ENCODE results near the gene CDIPT. TPM values are rescaled to one million over a fixed set of nuclear protein-coding genes. Genes with fewer than 3 reads are reported as not detected.
A peak's percentile ranks its signal among the peaks of the same experiment; 100 is the strongest.

Gene CDIPT
- total RNA-seq, 2 experiments from 2014 or later, result 62.5 to 82.1 TPM

DNA sequence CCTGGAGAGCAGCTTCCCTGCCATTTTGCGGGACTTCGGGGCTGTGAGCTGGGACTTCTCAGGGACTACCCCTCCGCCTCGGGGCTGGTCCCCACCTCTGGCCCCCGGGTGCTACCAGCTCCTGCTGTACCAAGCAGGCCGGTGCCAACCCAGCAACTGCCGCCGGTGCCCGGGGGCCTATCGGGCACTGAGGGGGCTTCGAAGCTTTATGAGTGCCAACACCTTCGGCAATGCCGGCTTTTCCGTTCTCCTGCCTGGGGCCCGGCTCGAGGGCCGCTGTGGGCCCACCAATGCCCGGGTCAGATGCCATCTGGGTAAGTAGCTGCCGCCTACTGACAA is 38.5 kb upstream of the CDIPT start:
- H3K4me1 Mint-ChIP-seq, result peaks cover 13% of the 10 kb centered on the region
- POLR2A ChIA-PET, result no interaction called here
- no peak for DNase-seq
- H3K36me3 Mint-ChIP-seq (ENCODE audit: low read depth), result peaks cover 3% of the 10 kb centered on the region
- CTCF ChIA-PET, result interaction anchor here (0.7 to 1.2 kb wide), 3 partner anchors 9 to 72 kb away, joined by 3 to 4 read pairs (median 4); partner anchors contain the start of genes TAOK2 and TMEM219
- peaks cover 25% of the 10 kb centered on the region for H3K27me3 Mint-ChIP-seq
- H3K27ac Mint-ChIP-seq, result no peak overlapping the region
- H3K9me3 Mint-ChIP-seq, result no peaks in the 10 kb centered on the region
- no peak overlapping the region for H3K4me3 Mint-ChIP-seq

DNA sequence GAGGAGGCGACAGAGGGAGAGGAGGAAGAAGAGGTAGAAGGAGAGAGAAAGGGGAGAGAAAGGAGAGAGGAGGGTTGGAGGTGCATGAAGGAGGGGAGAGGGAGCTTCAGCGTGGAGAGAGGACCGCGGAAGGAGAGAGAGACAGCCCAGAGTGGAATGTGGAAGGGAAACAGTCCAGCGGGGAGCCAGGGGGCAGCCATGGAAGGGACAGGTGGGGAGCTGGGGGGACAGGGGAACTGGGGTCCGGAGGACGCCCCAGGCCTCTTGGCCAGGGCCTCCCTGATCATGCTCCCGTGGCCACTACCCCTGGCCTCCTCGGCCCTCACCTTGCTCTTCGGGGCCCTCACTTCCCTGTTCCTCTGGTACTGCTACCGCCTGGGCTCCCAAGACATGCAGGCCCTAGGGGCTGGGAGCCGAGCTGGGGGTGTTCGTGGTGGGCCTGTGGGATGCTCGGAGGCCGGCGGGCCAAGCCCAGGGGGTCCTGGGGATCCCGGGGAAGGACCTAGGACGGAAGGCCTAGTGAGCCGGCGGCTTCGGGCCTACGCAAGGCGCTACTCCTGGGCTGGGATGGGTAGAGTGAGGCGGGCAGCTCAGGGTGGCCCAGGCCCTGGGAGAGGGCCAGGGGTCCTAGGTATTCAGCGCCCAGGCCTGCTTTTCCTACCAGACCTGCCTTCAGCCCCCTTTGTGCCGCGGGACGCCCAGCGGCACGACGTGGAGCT is 38.0 kb upstream of the CDIPT start:
- no peak for DNase-seq
- Mint-ChIP-seq H3K36me3 (ENCODE audit: low read depth) (no peaks in the 10 kb centered on the region), H3K9me3 (no peaks in the 10 kb centered on the region), H3K27me3 (peaks cover 28% of the 10 kb centered on the region), H3K4me1 (peaks cover 13% of the 10 kb centered on the region), H3K27ac (peak overlapping the region; percentile 4), H3K4me3 (peak overlapping the region; percentile 59)
- ChIA-PET CTCF (interaction anchor here (0.7 to 1.7 kb wide), 3 partner anchors 9 to 72 kb away, joined by 3 to 6 read pairs (median 4); partner anchors contain the start of gene TAOK2), POLR2A (no interaction called here)

DNA sequence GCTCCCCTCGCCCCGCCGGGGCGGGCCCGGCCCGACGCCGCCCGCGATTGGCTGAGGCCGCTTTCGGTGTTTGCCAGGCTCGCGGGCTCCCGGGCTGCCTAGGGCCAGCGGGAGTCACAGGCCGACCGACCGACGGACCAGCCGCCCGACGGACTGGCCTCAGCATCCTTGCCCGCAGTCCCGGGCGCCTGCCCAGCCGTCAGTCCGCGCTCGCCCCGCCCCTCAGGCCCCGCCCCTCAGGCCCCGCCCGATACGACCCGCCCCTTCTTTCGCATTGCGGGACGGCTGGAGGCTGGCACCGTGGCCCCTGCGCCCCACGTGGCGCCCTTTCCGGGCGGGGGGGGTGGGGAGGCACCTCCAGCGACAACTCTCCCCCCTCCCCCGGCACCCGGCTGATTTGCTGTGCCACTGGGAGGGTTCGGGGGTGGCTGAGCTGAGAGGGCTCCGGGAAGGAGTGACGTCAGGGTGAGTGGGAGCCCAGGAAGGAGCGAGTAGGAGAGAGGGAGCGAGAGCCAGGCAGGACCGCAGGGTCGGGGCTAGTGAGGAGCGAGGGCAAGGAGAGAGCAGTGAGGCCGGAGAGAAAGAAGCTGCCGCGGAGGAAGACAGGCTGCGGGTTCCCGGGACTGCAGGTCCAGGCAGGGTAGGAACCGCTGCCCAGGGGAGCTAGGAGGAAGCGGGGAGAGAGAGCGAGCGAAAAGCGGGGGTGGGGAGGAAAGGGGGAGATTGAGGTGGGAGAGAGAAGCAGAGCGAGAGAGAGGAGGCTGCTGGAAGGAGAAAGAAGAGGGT is 37.3 kb upstream of the CDIPT start, which contains the start of gene ASPHD1:
Gene ASPHD1, plus strand, starts transcription at position 387 of the 786 bp plus-strand sequence. CDS start 484 bp downstream, outside the sequence.
- CTCF ChIA-PET, result interaction anchor here (0.6 to 1.7 kb wide), 9 partner anchors 9 to 943 kb away, joined by 3 to 6 read pairs (median 3); partner anchors contain the start of gene KCTD13
- Mint-ChIP-seq H3K27me3 (peaks cover 32% of the 10 kb centered on the region), H3K9me3 (no peaks in the 10 kb centered on the region), H3K36me3 (ENCODE audit: low read depth) (no peaks in the 10 kb centered on the region), H3K4me1 (peaks cover 13% of the 10 kb centered on the region), H3K27ac (peak within 1 kb of the TSS; percentile 4), H3K4me3 (peak within 1 kb of the TSS; percentile 59)
- POLR2A ChIA-PET, result no interaction called here
- DNase-seq, result peak; percentile 69

DNA sequence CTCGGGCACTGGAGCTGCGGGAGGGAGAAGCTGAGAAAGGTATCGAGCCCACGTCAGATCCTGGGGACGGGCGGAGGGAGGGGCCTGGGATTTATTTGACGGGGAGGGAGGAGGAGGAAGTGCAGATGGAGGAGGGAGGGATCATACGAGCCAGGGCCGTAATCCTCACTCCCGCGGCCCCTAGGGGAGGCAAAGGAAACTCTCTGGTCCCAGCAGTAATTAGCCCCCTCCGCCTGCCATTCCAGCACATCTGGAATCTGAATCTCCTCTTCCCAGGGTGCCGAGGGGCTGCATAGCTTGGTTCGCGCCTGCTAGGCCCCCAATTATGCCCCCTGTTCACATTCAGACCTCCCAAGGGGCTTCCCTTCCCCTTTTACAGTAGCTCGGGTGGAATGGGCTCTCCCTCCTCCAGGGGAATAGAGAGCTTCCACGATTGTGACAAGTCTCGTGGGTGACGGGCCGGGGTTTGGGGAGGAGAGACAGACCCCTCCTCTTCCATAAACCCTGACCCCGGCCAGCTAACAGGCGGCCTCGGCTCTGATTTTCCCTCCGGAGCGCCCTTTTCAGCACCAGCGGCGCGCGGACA is 36.6 kb upstream of the CDIPT start, which contains the start of gene SEZ6L2:
Gene SEZ6L2, minus strand, starts transcription at position 35 of the 586 bp plus-strand sequence. CDS start 531 bp downstream, outside the sequence.
- Mint-ChIP-seq H3K9me3 (no peaks in the 10 kb centered on the region), H3K4me3 (peak within 1 kb of the TSS; percentile 59), H3K27ac (no peak within 1 kb of the TSS), H3K36me3 (ENCODE audit: low read depth) (no peaks in the 10 kb centered on the region), H3K4me1 (peaks cover 13% of the 10 kb centered on the region), H3K27me3 (peaks cover 32% of the 10 kb centered on the region)
- peak; percentile 80 for DNase-seq
- POLR2A ChIA-PET, result no interaction called here
- CTCF ChIA-PET, result interaction anchor here (0.6 to 1.7 kb wide), 11 partner anchors 10 to 944 kb away, joined by 3 to 6 read pairs (median 3); partner anchors contain the start of genes KCTD13 and PAGR1

DNA sequence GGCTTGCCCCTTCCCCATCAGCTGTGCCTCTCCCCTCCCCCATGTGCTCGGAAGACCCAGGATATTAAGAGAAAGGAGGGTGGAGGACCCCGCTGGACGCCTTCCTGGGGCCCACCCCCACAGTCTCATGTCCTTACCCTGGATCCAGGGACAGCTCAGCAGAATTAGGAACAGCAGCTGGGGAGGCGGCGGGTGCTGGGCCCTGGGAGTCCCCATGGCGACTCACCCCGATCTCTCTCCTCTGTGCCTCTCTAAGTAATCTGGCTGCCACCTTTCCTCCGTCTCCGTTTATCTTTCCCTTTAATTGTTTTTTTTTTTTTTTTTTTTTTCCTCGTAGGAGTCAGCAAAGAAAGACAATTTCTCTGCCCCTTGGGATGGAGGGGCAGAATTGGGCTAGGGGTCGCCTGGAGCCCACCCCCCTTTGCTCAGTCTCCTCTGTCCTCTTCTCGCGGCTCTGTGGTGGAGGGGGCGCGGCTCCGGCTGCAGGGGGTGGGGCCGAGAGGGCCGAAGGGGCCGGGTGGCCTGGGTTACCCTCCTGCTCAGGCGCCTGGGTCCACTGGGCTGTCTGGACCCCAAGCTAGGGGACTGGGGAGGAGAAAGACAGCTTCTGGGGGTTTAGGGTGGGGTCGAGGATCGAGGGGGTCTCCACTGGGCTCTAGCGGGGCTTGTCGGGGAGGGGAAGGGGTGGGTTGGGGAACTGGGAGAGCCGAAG is 35.9 kb upstream of the CDIPT start:
- Mint-ChIP-seq H3K27me3 (peaks cover 32% of the 10 kb centered on the region), H3K27ac (no peak overlapping the region), H3K9me3 (no peaks in the 10 kb centered on the region), H3K4me1 (peaks cover 13% of the 10 kb centered on the region), H3K4me3 (peak overlapping the region; percentile 22), H3K36me3 (ENCODE audit: low read depth) (no peaks in the 10 kb centered on the region)
- no peak for DNase-seq
- ChIA-PET CTCF (interaction anchor here (0.8 to 1.7 kb wide), 10 partner anchors 10 to 83 kb away, joined by 3 to 6 read pairs (median 3); partner anchors contain the start of genes KCTD13 and PAGR1), POLR2A (no interaction called here)

DNA sequence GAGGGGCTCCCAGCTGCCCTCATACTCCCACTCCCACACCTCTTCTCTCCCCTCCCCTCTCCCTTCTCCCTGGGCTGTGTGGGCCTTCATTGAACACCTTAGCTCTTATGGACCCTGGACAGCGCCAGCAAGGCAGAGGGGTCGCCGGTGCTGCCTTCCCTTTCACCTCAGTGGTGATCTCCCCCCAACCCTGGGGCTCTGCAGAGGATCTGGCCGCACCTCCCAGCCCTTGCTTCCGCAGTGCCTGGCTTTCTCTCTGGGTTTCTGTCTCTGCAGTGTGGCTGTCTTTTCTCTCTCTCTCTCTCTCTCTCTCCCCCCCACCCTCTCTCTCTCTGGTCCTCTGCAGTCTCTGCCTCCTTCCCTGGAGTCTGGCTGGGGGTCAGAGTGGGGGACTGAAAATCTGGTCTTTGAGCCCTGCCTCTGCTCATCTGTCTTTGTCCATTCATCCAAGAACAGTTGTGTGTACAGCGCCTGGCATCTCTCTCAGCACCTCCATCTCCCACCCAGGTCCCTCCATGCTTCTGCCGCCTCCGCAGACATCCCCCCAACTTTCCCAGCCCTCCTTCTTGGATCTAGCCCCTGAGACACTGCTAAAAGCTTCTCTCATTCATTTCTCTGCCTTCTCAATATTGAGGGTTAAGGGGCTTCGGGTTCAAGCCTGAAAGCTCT is 35.2 kb upstream of the CDIPT start:
- DNase-seq, result no peak
- Mint-ChIP-seq H3K4me1 (peaks cover 9% of the 10 kb centered on the region), H3K27me3 (peaks cover 32% of the 10 kb centered on the region), H3K36me3 (ENCODE audit: low read depth) (no peaks in the 10 kb centered on the region), H3K27ac (no peak overlapping the region), H3K4me3 (peak overlapping the region; percentile 22), H3K9me3 (no peaks in the 10 kb centered on the region)
- POLR2A ChIA-PET, result no interaction called here
- CTCF ChIA-PET, result interaction anchor here (0.6 to 1.5 kb wide), 2 partner anchors 75 to 324 kb away, joined by 3 read pairs; no protein-coding TSS in a partner anchor

DNA sequence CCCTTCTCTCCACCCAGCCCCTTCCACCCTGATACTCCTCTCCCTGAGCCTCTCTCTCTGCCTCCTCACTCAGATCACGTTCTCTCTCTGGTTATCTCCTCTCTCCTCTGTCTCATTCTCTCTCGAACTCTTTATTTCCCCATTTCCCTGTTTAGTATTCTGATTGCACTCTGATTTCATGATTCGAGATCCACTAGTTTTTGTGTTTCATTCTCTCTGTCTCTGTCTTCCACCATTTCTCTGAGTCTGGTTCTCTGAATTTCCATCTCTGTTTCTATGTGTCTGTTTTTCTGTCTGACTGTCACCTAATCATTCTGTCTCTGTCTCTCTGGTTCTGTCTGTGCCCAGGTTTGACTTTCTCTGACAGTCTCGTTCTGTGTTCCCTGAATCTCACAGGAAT is 34.3 kb upstream of the CDIPT start:
- H3K4me3 Mint-ChIP-seq, result no peak overlapping the region
- POLR2A ChIA-PET, result no interaction called here

DNA sequence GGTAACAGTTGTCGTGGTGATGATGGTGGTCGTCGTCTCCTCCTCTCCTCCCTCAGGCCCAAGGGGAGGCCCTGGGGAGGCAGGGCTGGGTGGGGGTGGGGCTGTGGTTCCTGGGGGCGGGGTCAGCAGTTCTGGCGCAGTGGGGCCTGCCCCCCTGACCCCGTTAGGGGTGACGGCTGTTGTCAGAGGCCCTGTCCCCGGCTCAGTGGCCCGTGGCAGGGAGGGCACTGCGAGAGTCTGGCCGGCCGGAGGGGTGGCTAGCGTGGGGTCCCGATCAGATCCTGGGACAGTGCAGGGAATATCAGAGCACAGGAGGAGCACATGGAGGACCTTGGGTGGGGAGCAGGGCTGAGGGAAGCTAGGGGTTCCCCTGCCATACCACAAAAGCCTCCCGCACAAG is 33.8 kb upstream of the CDIPT start:
- H3K9me3 Mint-ChIP-seq, result no peaks in the 10 kb centered on the region
- no peak overlapping the region for H3K27ac Mint-ChIP-seq
- H3K4me1 Mint-ChIP-seq, result peaks cover 9% of the 10 kb centered on the region
- H3K27me3 Mint-ChIP-seq, result peaks cover 32% of the 10 kb centered on the region
- CTCF ChIA-PET, result no interaction called here
- no peak for DNase-seq
- H3K4me3 Mint-ChIP-seq, result no peak overlapping the region
- no peaks in the 10 kb centered on the region for H3K36me3 Mint-ChIP-seq (ENCODE audit: low read depth)
- POLR2A ChIA-PET, result no interaction called here

More for the DNA sequence above, 34.3 kb upstream of the CDIPT start:
- no peak overlapping the region for H3K27ac Mint-ChIP-seq
- peaks cover 32% of the 10 kb centered on the region for H3K27me3 Mint-ChIP-seq
- CTCF ChIA-PET, result no interaction called here
- no peaks in the 10 kb centered on the region for H3K9me3 Mint-ChIP-seq
- H3K36me3 Mint-ChIP-seq (ENCODE audit: low read depth), result no peaks in the 10 kb centered on the region
- H3K4me1 Mint-ChIP-seq, result peaks cover 9% of the 10 kb centered on the region
- no peak for DNase-seq

DNA sequence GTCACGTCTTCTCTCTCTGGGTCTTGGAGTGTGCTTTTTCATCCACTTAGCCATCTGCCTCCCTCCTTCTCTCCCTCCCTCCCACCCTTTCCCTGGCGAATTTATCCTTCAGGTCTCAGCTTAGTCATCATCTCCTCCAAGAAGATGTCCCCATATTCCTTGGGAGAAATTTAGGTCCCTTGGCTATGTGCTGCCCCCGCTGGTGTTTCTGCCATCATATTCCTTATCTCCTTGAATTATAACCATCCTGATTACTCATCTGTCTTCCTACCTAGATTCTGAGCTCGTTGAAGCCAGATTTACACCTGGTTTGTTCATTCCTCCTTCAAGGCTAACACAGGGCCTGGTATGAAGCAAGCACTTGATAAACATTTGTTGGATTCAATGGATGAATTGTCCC is 31.3 kb upstream of the CDIPT start:
- no peak overlapping the region for H3K27ac Mint-ChIP-seq
- peaks cover 28% of the 10 kb centered on the region for H3K27me3 Mint-ChIP-seq
- no peaks in the 10 kb centered on the region for H3K36me3 Mint-ChIP-seq (ENCODE audit: low read depth)
- DNase-seq, result no peak
- ChIA-PET CTCF (no interaction called here), POLR2A (no interaction called here)
- no peaks in the 10 kb centered on the region for H3K9me3 Mint-ChIP-seq
- no peak overlapping the region for H3K4me3 Mint-ChIP-seq
- H3K4me1 Mint-ChIP-seq, result peaks cover 4% of the 10 kb centered on the region

DNA sequence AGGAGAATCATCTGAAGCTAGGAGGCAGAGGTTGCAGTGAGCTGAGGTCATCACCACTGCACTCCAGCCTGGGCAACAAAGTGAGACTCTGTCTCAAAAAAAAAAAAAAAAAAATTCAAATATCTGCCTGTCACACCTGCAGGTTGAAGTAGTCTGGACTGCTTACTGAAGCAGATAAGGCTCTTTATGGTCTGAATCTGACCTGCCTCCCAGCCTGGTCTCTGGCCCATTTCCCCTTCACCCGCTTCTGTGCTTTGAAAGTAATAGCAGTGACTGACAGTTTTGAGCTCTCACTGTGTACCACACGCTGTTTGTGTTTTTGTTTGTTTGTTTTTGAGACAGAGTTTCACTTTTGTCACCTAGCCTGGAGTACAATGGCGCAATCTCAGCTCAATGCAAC is 30.5 kb upstream of the CDIPT start:
- ChIA-PET CTCF (interaction anchor here (0.7 kb wide), 1 partner anchor 214 kb away, joined by 4 read pairs; no protein-coding TSS in a partner anchor), POLR2A (no interaction called here)
- Mint-ChIP-seq H3K4me3 (no peak overlapping the region), H3K9me3 (no peaks in the 10 kb centered on the region), H3K36me3 (ENCODE audit: low read depth) (no peaks in the 10 kb centered on the region), H3K27me3 (peaks cover 22% of the 10 kb centered on the region), H3K4me1 (peaks cover 3% of the 10 kb centered on the region), H3K27ac (no peak overlapping the region)
- no peak for DNase-seq

DNA sequence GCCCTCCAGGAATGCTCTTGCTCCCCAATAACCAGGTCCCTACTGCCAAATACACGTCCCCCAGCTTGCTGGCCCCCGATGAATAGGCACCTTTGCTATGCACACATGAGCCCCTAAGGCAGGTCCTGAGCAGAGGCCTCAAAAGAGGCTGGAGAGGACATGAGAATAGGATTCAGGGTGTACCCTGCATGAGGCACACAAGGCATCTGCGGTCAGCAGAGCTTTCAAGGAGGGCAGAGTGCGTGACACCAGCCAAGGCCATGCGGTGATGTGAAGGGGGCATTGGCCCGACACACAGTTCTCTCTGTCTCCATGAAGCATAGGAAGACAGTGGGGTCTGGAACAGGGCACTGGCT is 29.4 kb upstream of the CDIPT start:
- peaks cover 11% of the 10 kb centered on the region for H3K27me3 Mint-ChIP-seq
- CTCF ChIA-PET, result interaction anchor here (0.5 kb wide), 1 partner anchor 16 kb away, joined by 4 read pairs; no protein-coding TSS in a partner anchor

More for the DNA sequence above, 29.4 kb upstream of the CDIPT start:
- H3K4me3 Mint-ChIP-seq, result no peak overlapping the region
- POLR2A ChIA-PET, result no interaction called here
- H3K9me3 Mint-ChIP-seq, result no peaks in the 10 kb centered on the region
- no peak overlapping the region for H3K27ac Mint-ChIP-seq
- no peak for DNase-seq
- no peaks in the 10 kb centered on the region for H3K36me3 Mint-ChIP-seq (ENCODE audit: low read depth)
- H3K4me1 Mint-ChIP-seq, result no peaks in the 10 kb centered on the region
